ENCODE data around the gene PDX1.

The PDX1 gene

DNA sequence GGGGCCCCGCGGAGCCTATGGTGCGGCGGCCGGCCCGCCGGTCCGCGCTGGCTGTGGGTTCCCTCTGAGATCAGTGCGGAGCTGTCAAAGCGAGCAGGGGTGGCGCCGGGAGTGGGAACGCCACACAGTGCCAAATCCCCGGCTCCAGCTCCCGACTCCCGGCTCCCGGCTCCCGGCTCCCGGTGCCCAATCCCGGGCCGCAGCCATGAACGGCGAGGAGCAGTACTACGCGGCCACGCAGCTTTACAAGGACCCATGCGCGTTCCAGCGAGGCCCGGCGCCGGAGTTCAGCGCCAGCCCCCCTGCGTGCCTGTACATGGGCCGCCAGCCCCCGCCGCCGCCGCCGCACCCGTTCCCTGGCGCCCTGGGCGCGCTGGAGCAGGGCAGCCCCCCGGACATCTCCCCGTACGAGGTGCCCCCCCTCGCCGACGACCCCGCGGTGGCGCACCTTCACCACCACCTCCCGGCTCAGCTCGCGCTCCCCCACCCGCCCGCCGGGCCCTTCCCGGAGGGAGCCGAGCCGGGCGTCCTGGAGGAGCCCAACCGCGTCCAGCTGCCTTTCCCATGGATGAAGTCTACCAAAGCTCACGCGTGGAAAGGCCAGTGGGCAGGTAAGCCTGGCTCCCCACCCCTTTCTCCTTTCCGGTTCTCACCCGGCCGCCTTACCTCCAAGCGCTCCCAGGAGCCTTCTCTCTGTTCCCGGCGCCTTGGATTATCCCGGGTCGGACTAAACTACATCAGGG lies at the start of gene PDX1:
Gene PDX1, plus strand, starts transcription at position 67 of the 743 bp plus-strand sequence. Its CDS starts 139 bp downstream, at position 206.
- no peak for DNase-seq (ENCODE audit: low read depth in 2 of 2)

DNA sequence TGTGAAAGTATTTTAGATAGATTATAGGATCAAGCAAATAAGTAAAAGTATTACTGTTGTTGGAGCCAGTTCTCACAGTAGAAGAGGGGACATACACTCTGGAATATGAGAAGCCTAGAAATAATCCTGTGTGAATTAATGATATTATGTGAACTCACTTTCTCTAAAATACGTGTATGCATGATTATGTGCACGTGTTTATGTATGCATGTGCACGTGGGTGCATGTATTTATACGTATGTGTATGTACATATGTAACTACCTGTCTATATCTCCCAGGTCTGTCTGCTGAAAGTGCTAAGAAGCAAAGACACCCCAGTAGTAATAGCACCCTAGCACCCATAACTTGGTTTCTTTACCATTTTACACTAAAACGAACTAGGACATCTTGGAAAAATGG lies 41.5 kb upstream of the PDX1 start:
- DNase-seq (ENCODE audit: low read depth in 2 of 2), result no peak

DNA sequence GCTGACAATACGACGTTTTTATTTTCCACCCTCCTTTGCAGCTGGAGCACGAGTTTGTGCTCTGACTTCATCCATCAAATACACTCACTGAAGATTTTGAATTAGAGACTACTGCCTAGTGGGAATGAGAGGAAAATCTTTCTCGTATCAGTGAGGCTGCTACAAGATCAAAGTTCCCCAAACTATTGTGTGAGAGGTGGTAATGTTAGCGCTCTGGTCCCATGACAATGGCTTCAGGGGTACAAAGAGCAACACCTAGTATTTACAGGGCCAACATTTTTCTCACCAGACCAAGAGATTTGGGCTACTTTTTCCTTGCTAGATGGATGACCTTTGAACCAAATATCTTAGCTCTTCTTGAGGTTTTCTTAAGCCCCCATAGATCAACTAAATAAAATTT lies 30.3 kb upstream of the PDX1 start:
- no peak for DNase-seq (ENCODE audit: low read depth in 2 of 2)

DNA sequence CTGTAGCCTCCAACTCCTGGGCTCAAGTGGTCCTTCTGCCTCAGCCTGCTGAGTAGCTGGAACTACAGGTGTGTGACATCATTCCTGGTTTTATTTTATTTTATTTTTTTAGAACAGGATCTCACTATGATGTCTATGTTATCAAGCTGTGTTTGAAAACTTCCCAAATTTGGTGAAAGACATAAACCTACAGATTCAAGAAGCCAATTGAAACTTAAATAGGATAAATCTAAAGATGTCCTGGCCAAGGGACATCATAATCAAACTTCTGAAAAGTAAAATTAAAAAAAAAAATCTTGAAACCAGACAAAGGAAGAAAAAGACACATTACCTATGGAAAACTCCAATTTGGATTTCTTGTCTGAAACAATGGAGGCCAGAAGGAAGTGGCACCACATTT lies 23.1 kb upstream of the PDX1 start:
- DNase-seq (ENCODE audit: low read depth in 2 of 2), result no peak

DNA sequence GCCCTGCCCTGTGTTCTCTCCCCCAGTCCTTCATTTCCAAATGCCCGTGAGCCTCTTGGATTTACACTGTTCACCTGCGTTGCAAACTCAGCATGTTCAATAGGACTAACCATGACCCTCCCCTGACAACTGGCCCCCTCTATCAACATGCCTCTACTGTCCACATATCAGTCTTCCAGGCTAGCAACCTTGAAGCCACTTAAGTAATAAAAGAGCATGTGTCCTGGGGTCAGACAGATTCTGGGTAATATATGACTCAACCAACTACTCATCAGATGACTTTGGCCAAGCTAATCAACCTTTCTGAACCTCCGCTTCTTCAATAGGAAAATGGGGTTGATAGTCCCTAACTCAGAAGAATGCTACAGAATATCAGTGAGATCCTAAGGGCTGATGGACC lies 15.1 kb upstream of the PDX1 start:
- DNase-seq (ENCODE audit: low read depth in 2 of 2), result no peak

DNA sequence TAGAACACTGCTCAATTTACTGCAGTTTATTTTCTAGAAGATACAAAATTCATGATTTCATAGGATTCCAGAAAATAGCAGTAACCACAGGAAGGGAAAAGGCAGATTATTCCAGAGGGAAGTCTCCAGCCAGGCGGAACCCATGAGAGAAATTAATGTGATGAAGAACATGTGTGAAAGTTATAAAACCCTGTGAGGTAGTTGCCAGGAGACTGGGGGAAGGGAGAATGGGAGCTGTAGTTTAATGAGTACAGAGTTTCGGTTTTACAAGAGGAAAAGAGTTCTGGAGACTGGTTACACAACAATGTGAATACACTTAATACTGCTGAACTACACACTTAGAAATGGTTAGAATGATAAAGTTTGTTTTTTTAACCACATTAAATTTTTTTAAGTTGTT lies 14.2 kb upstream of the PDX1 start:
- DNase-seq (ENCODE audit: low read depth in 2 of 2), result no peak

DNA sequence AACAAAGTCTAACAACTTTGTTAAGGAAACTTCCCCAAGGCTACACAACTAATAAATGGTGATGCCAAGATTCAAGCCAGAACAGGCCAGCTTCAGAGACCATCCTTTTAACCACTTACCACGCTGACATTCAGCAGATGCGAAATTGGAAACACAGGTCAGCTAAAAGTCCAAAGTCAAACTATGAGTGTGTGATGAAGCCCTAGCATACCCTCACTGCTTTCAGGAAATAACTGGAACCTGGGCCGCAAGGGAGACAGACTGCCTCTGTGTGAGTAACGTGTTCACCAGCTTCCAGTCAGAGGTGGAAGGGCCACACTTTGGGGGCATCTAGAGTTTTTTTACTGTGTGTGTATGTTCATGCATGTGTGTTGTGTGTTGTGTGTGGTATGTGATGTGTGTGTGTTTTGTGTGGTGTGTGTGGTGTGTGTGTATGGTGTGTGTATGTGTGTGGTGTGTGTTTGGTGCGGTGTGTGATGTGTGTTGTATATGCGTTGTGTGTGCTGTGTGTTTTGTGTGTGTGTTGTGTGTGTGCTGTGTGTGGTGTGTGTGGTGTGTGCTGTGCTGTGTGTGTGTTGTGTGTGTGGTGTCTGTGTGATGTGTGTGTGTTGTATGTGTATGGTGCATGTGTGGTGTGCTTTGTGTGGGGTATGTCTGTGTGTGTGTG lies 12.5 kb upstream of the PDX1 start:
- DNase-seq (ENCODE audit: low read depth in 2 of 2), result no peak

DNA sequence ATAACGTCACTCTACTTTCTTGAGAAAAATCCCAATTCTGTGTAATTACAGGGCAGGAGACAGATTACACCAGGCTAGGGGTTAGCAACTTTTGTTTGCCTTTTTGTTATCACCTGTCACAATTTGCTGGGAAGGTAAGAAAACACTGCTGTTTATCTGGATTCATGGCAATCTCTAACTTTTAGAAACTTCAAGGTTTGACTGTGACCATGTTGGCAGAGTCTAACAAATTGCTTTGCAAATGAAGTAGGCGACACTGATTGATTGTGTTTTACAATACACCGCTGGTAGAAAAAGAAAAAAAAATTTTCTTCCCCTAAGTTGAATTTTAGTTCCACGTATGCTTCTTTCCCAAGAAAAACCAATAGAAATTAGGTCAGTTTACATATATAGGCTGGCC lies 10.4 kb upstream of the PDX1 start:
- no peak for DNase-seq (ENCODE audit: low read depth in 2 of 2)

DNA sequence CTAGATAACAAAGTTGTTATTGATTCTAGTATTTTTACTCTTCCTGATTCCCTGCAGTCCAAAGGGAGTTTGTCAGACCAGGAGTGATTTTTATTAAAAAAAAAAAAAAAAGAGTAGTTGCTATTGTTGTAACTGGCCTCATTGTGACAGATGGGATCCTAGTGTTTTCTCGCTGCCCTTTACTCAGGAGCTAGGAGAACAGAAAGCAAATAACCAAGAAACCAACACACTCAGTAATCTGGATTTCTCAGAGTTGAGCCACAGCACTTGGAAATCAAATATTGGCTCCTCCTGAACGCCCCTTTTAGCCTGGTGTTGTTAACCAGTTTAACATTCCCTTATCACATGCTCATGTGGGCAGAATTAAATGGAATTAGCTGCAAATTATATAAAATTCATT lies 8.3 kb upstream of the PDX1 start:
- DNase-seq (ENCODE audit: low read depth in 2 of 2), result no peak

DNA sequence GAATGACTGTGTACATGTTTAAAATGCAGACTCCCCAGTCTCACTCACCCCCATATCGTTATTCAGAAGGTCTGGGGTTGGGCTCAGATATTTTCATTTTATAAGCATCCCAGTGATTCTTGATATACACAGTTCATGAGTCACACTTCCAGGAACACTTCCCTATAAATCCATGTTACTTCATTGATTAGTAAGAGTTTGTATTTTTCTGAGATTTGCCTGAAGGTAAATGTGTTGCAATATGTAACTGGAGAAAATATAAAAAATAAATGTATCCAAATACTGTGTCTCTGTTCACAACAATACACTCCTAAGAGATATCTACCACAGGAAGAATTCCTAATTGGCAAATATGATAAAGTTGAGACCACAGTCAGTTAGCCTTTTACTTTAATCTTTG lies 6.6 kb upstream of the PDX1 start:
- no peak for DNase-seq (ENCODE audit: low read depth in 2 of 2)

DNA sequence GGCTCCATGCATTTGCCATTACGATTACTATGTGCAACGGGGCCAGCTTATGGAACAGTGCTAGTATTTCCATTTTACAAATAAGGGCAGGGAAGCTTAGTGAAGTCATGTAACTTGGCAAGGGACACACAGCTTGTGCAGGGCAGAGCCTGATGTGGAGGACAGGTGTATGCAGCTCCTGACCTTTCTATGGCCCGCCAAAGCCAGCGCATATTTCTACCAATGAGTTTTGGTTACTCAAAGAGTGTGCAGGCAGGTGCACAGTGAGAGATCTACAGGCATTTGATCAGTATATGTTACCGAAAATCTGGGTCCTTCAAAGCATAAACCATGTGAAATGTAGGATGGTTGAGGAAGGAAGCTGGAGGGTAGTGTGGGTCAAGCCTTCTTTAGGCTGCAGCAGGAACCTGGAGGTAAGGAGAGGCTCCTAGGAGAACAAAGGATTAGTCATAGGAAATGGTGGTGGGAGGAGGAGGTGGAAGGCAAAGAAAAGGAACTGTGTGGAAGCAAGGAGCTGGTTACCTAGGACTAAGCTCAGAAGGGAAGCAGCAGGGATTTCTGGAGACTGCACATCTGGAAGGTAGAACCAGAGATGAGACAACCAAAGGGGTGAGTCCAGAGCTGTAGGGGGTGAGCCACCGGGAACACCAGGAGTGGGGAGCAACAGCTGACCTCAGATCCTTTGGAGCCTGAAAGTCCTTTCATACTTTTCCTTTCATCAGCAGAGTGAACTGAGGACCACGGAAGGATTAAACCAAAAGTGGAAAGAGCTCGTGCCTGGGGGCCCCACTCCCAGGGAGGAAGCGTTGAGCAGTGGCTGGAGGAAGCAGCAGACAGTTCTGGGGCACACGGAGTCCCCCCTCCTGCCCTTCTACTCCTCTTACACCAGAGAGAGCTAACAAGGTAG lies 4.2 kb upstream of the PDX1 start:
- DNase-seq (ENCODE audit: low read depth in 2 of 2), result no peak

DNA sequence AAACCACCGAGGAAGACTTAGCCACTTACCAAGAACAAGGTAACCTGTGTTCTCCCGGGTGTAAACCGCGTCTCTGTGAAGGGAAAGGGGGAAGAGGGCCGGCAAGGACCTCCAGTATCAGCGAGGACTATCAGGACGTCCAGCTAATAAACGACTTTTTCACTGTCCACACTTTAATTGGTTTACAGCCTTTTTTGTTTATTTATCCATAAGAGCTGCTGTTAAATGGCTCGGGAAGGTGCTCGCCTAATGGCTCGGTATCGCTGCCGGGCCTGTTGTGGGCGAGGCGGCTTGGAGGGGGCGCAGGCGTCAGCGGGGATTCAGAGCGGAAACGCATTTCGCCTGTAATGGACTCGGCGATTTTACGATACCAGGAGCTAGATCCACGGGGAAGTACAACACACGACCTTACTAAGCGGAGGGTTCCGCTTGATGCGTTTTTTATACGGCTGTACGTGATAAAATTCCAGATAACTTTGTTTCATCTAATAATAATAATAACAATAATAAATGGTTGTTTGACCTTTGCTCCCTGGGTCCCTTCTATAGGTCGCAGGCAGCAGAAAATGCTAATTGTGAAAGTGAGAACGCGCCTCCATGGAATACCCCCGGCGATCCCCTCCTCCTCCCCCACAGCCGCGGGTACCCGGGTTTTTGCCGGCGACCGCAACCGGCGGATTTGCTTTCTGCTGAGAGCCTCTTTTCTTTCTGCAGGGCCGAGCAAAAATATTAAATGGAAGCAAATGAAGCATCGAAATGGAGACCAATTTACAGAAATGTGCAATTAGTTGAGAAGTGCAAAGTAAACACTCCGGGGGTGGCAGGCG lies 2.5 kb upstream of the PDX1 start:
- no peak for DNase-seq (ENCODE audit: low read depth in 2 of 2)

DNA sequence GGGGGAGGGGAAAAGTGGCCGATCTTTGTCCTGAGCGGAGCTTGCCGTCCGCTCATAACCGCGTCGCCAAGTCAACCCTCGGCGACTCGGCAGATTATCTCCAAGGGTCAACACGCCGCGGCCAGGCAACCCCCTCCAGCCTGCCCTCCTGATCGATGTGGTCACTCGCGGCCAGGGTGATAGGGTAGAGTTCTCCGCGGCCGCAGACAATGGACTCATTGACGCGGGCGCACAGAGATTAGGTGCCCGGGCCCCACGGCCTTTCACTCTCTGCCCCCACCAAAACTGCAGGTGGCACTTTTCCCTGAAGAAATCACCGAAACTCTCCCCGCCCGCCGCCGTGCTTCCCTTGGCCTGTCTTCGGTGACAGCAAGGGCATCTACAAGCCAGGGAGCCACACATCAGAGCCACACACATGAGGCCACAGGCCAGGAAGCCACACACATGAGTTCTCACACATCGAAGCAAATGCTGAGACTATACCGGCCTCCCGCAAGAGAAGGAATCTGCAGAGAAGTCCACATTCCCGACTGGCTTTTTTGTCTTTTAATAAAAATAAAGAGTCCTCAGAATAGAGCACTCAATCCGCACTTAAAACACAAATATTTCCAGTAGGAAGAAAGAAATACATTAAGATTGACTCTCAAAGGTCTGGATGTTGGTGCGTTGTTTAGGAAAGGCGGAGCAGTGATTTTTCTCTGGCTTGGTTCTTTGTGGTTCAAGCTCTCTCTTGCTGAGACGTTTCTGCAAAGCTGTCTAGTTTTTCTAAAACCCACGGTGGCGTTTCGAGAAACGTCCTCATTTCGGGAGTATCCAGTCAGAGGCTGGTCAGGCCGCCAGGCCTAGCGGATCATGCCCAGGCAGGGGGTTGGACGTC lies 1.5 kb upstream of the PDX1 start:
- DNase-seq (ENCODE audit: low read depth in 2 of 2), result no peak

DNA sequence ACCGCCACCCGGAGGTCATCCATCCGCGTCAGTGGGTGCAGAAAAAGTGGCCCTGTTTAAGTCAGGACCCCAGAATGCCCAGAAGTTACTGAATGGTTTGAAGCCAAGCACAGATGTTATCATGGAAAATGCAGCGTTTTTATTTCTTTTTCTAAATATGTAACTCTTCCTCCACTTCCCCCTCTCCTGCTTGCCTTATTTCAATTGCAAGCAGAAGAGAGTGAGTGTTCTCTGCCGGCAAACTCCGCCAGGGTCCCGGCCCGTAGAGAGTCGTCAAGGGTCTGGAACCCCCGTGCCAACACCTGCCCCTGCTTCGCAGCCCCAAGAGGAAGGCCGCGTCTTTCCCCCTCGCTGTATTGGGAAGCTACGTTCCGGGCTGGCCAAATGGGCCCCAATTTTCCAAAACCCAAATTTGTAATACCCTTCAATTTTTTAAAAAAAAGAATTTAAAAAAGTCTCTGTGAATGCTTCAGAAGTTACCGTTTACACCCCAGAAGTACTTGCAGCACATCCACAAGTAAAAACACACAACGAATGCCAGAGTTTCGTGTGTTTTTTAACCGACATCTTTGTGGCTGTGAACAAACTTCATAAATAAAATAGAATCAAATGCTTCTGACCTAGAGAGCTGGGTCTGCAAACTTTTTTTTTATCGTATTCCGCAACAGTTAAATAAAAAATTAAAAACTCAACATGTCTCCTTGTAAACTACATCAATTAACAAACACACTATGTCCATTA lies 712 bp upstream of the PDX1 start:
- no peak for DNase-seq (ENCODE audit: low read depth in 2 of 2)

DNA sequence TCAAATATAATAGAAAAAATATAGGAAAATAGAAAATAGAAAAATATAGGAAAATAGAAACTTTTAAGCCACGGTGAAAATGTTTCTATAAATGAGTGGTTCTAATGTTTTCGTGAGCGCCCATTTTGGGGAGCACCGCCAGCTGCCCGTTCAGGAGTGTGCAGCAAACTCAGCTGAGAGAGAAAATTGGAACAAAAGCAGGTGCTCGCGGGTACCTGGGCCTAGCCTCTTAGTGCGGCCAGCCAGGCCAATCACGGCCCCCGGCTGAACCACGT lies 204 bp upstream of the PDX1 start:
- DNase-seq (ENCODE audit: low read depth in 2 of 2), result no peak

DNA sequence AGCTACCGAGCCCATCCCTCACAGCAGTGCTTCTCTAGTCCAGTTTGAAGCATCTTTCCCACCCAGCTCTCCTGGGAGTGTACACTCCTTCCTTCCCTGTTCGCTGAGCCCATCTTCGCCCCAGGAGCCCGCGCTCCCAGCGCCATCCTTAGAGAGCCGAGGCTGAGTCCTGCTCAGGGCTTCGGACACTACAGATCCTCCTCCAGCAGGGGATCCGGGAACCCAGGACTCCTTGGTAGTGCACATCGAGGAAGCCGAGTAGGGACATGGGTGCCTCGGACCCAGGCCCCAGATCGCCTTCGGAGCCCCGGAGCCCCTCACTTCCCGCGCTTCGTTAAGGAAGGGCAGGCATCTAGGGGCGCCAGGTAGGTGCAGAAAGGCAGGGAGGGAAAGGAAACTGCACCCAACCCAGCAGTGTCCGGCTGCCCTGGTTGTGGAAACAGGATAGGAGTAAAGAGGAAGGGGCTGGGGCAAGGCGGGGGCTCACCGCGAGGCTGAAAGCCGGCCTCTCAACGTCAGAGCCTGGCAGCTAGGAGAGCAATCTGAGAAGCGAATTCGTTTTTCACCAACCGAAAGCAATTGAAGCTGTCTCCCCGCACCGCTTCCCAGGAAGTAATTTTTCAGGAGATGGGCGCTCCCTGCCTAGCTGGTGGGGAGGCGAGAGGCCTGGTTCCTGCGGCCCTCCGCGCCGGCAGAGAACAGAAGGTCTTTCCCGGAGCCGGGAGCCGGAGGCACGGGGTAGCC lies 1.0 kb downstream of the PDX1 start:
- DNase-seq (ENCODE audit: low read depth in 2 of 2), result no peak

DNA sequence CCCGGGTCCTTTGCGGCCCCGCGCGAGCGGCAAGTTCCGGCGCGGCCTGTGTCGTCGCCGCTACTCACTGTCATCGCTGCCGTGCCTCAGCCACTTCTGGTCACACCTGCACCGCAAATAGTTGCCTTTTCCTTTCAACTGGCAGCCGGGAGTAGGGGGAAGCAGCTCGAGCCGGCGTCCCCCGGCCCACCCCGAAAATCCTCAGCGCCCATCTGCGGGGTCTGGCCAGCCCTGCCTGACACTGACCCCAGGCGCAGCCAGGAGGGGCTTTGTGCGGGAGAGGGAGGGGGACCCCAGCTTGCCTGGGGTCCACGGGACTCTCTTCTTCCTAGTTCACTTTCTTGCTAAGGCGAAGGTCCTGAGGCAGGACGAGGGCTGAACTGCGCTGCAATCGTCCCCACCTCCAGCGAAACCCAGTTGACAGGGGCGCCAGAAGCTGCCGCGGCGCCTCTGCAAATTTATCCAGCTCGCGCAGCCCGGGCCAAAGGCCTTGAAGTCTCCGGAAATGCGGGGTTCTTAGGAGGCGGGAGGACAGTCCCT lies 1.7 kb downstream of the PDX1 start:
- DNase-seq (ENCODE audit: low read depth in 2 of 2), result no peak

DNA sequence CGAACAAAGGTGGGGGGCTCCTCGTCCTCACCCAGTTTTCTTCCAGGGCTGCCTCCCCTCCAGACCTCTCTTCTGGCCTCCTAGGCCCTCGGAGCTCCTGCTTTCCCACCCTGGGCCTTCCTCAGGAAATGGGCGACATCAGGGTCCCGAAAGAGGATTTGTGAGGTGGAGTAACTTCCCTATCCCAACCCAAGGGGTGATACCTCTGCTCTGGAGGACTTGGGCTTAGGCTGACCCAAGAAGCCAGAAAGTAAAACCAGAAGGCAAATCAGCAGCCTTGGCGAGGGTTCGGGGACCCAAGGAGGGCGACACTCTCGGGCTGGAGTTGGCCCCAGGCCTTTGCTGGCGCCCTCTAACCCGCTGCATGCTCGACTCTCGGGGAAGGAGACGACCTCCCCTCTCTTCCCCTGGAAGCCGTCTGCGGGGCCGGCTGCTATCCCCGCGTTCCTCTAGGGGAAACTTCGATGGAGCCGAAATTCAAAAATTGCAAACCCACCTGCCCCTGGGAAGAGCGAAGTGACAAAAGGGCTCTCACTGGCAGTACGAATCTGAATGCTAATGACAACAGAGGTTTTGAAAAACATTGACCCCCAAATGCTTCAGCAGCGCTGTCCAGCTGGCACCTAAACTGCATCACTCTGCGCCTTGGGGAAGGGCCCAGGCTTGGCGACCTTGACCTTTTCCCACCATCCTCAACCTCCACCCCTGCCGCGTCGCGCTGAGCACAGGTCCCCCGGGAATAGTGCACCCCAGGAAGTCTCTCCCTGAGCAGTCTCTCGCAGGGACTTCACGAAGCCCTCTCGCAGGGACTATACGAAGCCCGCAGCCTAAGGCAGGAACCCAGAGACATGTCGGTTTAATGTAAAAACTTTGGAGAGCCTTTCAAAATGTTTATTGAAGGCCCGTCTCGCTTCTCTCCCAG lies 2.4 kb downstream of the PDX1 start:
- DNase-seq (ENCODE audit: low read depth in 2 of 2), result no peak

Measured in stimulated activated CD8-positive, alpha-beta memory T cell treated with anti-CD3 and anti-CD28 coated beads, Interleukin-15, amount 100 ng/mL, for 48 hours (primary cell).